Thoracic aorta (tissue), 2 donors: ENCODE measurements around the gene FOXE1. TPM values are rescaled to one million over a fixed set of nuclear protein-coding genes. Genes with fewer than 3 reads are reported as not detected.

ENCODE experiments used
- ATAC-seq: fragments of 150-250 bp; one replicate; pipeline ENCODE4 v1.8.0; 2017; ENCODE audit warnings: low read depth; ENCODE audit not compliant: insufficient number of reproducible peaks, low FRiP score
- DNase-seq: peaks from one replicate; pipeline ENCODE4 v3.0.0-alpha.2; 2020; ENCODE audit warnings: low spot score
- H3K27ac ChIP-seq, 2 donors: fragments of 200-600 bp; sonication (generic); 1 replicate in 1 of 2; 2 replicates in 1 of 2; pipeline ENCODE4 v1.5.1; 2016; ENCODE audit warnings: mild to moderate bottlenecking in 2 of 2, moderate library complexity in 2 of 2
- H3K27me3 ChIP-seq: fragments of 200-600 bp; sonication (generic); replicated peaks from 2 replicates; pipeline ENCODE4 v1.6.0; 2016; ENCODE audit warnings: mild to moderate bottlenecking; ENCODE audit not compliant: insufficient read depth
- H3K36me3 ChIP-seq: fragments of 200-600 bp; sonication (generic); one replicate; pipeline ENCODE4 v1.5.1; 2016
- H3K4me1 ChIP-seq, 2 donors: fragments of 200-600 bp; sonication (generic); 1 replicate in 1 of 2; 2 replicates in 1 of 2; pipeline versions ENCODE4 v1.5.1 to v1.6.0; 2016; ENCODE audit warnings: low read depth in 2 of 2, mild to moderate bottlenecking in 1 of 2; ENCODE audit not compliant: control insufficient read depth in 1 of 2
- H3K4me3 ChIP-seq: fragments of 200-600 bp; sonication (generic); 2 replicates; pipeline ENCODE4 v1.5.1; 2016; ENCODE audit warnings: mild to moderate bottlenecking
- H3K9me3 ChIP-seq: fragments of 200-600 bp; sonication (generic); 2 replicates; pipeline ENCODE4 v1.5.1; 2016
- CTCF ChIP-seq: fragments of 200-600 bp; sonication (generic); IDR thresholded peaks from one replicate; pipeline ENCODE4 v1.5.1; 2019; ENCODE audit warnings: antibody characterized with exemption
- total RNA-seq, 2 donors: library from RNA; depleted of rRNA; stranded (reverse); fragments of >200 nt; gene quantifications; one replicate each; pipeline versions ENCODE4 v1.1.0 to v1.2.3, GENCODE V29; 2016

Gene FOXE1
- total RNA-seq, 2 donors from 2014 or later, result 0.21 to 0.68 TPM

- Histone ChIP-seq H3K36me3 (no peaks in the 10 kb centered on the region), H3K4me1 (no peaks in the 10 kb centered on the region), H3K4me3 (no peak overlapping the region), H3K27ac (no peak overlapping the region), H3K9me3 (no peaks in the 10 kb centered on the region), H3K27me3 (no peaks in the 10 kb centered on the region)
- ATAC-seq (no peak), DNase-seq (no peak)
- no peak for TF ChIP-seq CTCF
Measured at GRCh38 chr9:97819735-97820134, 33.3 kb upstream of the FOXE1 start.

GRCh38 chr9:97820373-97820772 lies 32.7 kb upstream of the FOXE1 start:
- H3K9me3 ChIP-seq, result no peaks in the 10 kb centered on the region
- no peaks in the 10 kb centered on the region for H3K36me3 ChIP-seq
- no peaks in the 10 kb centered on the region for H3K27me3 ChIP-seq
- ATAC-seq (no peak), DNase-seq (no peak)
- no peak for TF ChIP-seq CTCF
- no peak overlapping the region for H3K27ac ChIP-seq
- no peaks in the 10 kb centered on the region for H3K4me1 ChIP-seq
- H3K4me3 ChIP-seq, result no peak overlapping the region

- H3K4me3 ChIP-seq, result no peak overlapping the region
- DNase-seq (no peak), ATAC-seq (no peak)
- no peaks in the 10 kb centered on the region for H3K27me3 ChIP-seq
- no peaks in the 10 kb centered on the region for H3K36me3 ChIP-seq
- H3K27ac ChIP-seq, result no peak overlapping the region
- H3K4me1 ChIP-seq, result no peaks in the 10 kb centered on the region
- no peaks in the 10 kb centered on the region for H3K9me3 ChIP-seq
- no peak for TF ChIP-seq CTCF
Measured at GRCh38 chr9:97830884-97831829, 21.9 kb upstream of the FOXE1 start.

DNA sequence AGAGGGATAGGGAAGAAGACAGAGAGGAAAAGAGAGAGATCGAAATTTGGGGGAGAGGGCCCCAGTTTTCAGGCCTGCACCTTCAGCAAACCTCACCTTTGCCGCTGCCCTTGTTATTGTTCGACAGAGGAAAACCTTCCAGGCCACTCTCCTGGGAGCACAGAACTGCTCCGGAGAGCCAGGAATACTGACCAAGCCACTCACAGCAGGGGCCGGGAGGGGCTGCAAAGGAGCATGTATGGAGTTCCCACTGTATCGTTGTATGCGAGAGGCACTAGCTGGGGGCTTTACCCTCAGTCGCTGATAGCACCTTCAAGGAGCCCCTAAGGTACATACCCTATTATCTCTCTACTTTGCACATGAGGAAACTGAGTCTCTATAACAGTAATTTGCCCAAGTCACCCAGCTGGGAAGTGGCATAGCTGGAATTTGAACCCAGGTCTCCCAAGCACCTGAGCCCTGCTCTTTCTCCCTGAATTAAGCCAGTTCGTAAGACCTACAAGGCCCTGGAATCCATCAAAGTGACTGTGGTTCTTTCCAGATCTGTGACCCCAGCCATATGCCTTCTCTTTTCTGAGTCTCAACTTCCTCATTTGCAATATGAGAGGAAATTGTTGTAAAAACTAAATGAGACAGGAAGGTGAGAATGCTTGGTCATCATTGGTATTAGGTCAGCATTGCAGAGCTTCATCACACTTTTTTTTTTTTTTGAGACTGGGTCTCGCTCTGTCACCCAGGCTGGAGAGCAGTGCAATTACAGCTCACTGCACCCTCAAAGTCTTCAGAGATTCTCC lies 21.0 kb upstream of the FOXE1 start:
- H3K4me3 ChIP-seq, result no peak overlapping the region
- no peak overlapping the region for H3K27ac ChIP-seq
- no peaks in the 10 kb centered on the region for H3K9me3 ChIP-seq
- TF ChIP-seq CTCF, result no peak
- ATAC-seq, result no peak
- DNase-seq, result no peak
- no peaks in the 10 kb centered on the region for H3K36me3 ChIP-seq
- no peaks in the 10 kb centered on the region for H3K27me3 ChIP-seq
- no peaks in the 10 kb centered on the region for H3K4me1 ChIP-seq

- DNase-seq (no peak), ATAC-seq (no peak)
- Histone ChIP-seq H3K4me1 (no peaks in the 10 kb centered on the region), H3K36me3 (no peaks in the 10 kb centered on the region), H3K27me3 (no peaks in the 10 kb centered on the region), H3K27ac (no peak overlapping the region), H3K9me3 (no peaks in the 10 kb centered on the region), H3K4me3 (no peak overlapping the region)
- TF ChIP-seq CTCF, result no peak
Measured at GRCh38 chr9:97840521-97840920, 12.5 kb upstream of the FOXE1 start.
